Measurements from ENCODE around the gene ARMH4. TPM values are rescaled to one million over a fixed set of nuclear protein-coding genes. Genes with fewer than 3 reads are reported as not detected.

ARMH4 gene
- total RNA-seq, 5 donors from 2014 or later (not counting 1 experiment from before 2014, with no cell fraction given): not detected

- 100% methylated on average over 1 of the region's 1 CpG for WGBS (ENCODE audit: insufficient coverage)
- H3K9me3 Mint-ChIP-seq: peaks cover 0 to 4% (median 0%) of the 10 kb centered on the region in 3 donors
These were observed 125.0 kb downstream of the ARMH4 start for GRCh38 chr14:58026967-58027366.

GRCh38 chr14:58026219-58026618 is 125.8 kb downstream of the ARMH4 start:
- Mint-ChIP-seq H3K27me3 (peaks cover 6 to 14% of the 10 kb centered on the region in 2 donors), H3K9me3 (no peaks in the 10 kb centered on the region), H3K36me3 (no peaks in the 10 kb centered on the region), H3K27ac (no peak overlapping the region), H3K4me1 (no peaks in the 10 kb centered on the region), H3K4me3 (no peak overlapping the region)
- no CpG with 5 or more reads among the region's 1 CpG for WGBS (ENCODE audit: insufficient coverage)
- CTCF ChIA-PET: no interaction called here
- Histone ChIP-seq H3K9me3 (no peaks in the 10 kb centered on the region), H3K27ac (ENCODE audit: low read length) (no peak overlapping the region), H3K27me3 (replicated peaks in 1 of 2; ENCODE audit: control insufficient read depth in 2 of 2, extremely low read depth in 1 of 2, insufficient read depth in 2 of 2, low read length in 1 of 2) (peaks cover 0 to 3% of the 10 kb centered on the region in 2 experiments), H3K36me3 (ENCODE audit: control insufficient read depth in 2 of 2, extremely low read depth in 1 of 2, insufficient read depth in 1 of 2, low read length in 1 of 2) (no peaks in the 10 kb centered on the region), H3K4me3 (ENCODE audit: control insufficient read depth in 1 of 2, extremely low read depth in 1 of 2, low read length in 1 of 2) (no peak overlapping the region), H3K4me1 (ENCODE audit: control insufficient read depth in 1 of 2, extremely low read depth in 1 of 2, insufficient read depth in 2 of 2, low read length in 2 of 2) (no peaks in the 10 kb centered on the region)
- no peak for DNase-seq
- POLR2A ChIA-PET: no interaction called here
- ATAC-seq (replicated peaks in 1 of 4): no peak

More at GRCh38 chr14:58026967-58027366, 125.0 kb downstream of the ARMH4 start:
- DNase-seq: no peak
- no peaks in the 10 kb centered on the region for H3K36me3 ChIP-seq (ENCODE audit: control insufficient read depth in 2 of 2, extremely low read depth in 1 of 2, insufficient read depth in 1 of 2, low read length in 1 of 2)
- H3K4me1 ChIP-seq (ENCODE audit: control insufficient read depth in 1 of 2, extremely low read depth in 1 of 2, insufficient read depth in 2 of 2, low read length in 2 of 2): no peaks in the 10 kb centered on the region
- no peaks in the 10 kb centered on the region for H3K4me1 Mint-ChIP-seq
- peaks cover 8 to 17% of the 10 kb centered on the region in 2 donors for H3K27me3 Mint-ChIP-seq
- ChIA-PET POLR2A (no interaction called here), CTCF (no interaction called here)
- no peak for ATAC-seq (replicated peaks in 1 of 4)
- H3K4me3 ChIP-seq (ENCODE audit: control insufficient read depth in 1 of 2, extremely low read depth in 1 of 2, low read length in 1 of 2): no peak overlapping the region
- no peak overlapping the region for H3K27ac Mint-ChIP-seq
- H3K27me3 ChIP-seq (replicated peaks in 1 of 2; ENCODE audit: control insufficient read depth in 2 of 2, extremely low read depth in 1 of 2, insufficient read depth in 2 of 2, low read length in 1 of 2): peaks cover 0 to 3% of the 10 kb centered on the region in 2 experiments
- no peak overlapping the region for H3K4me3 Mint-ChIP-seq
- H3K9me3 ChIP-seq: no peaks in the 10 kb centered on the region
- no peak overlapping the region for H3K27ac ChIP-seq (ENCODE audit: low read length)
- no peaks in the 10 kb centered on the region for H3K36me3 Mint-ChIP-seq

DNA sequence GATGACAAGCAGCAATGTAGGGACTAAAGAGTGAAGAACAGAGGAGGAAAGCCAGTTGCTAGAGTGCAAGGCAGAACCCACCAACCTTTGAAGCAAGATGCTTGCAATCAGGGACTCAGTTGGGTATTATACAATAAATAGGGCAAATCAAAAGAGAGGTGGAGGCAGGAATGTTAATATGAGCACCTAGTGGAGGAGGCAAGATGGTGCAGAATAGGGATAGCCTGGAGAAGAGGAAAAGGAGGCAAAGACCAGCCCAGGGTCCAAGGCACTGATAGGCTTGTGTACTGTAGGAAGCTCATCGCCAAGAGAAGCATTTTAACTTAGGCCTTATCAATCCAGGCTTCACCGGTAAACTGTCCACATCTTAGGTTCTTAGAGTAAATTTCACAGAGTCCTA is 137.2 kb downstream of the ARMH4 start:
- Histone ChIP-seq H3K9me3 (no peaks in the 10 kb centered on the region), H3K4me1 (ENCODE audit: control insufficient read depth in 1 of 2, extremely low read depth in 1 of 2, insufficient read depth in 2 of 2, low read length in 2 of 2) (no peaks in the 10 kb centered on the region), H3K27me3 (replicated peaks in 1 of 2; ENCODE audit: control insufficient read depth in 2 of 2, extremely low read depth in 1 of 2, insufficient read depth in 2 of 2, low read length in 1 of 2) (no peaks in the 10 kb centered on the region), H3K27ac (ENCODE audit: low read length) (no peak overlapping the region), H3K36me3 (ENCODE audit: control insufficient read depth in 2 of 2, extremely low read depth in 1 of 2, insufficient read depth in 1 of 2, low read length in 1 of 2) (no peaks in the 10 kb centered on the region), H3K4me3 (ENCODE audit: control insufficient read depth in 1 of 2, extremely low read depth in 1 of 2, low read length in 1 of 2) (no peak overlapping the region)
- H3K4me3 Mint-ChIP-seq: no peak overlapping the region
- peaks cover 0 to 8% (median 0%) of the 10 kb centered on the region in 3 donors for H3K9me3 Mint-ChIP-seq
- ChIA-PET POLR2A (no interaction called here), CTCF (no interaction called here)
- peaks cover 0 to 10% of the 10 kb centered on the region in 2 donors for H3K27me3 Mint-ChIP-seq
- H3K27ac Mint-ChIP-seq: no peak overlapping the region
- H3K36me3 Mint-ChIP-seq: no peaks in the 10 kb centered on the region
- DNase-seq: no peak
- no peaks in the 10 kb centered on the region for H3K4me1 Mint-ChIP-seq
- ATAC-seq (replicated peaks in 1 of 4): no peak
- WGBS (ENCODE audit: insufficient coverage): no CpG with 5 or more reads among the region's 2 CpGs

DNA sequence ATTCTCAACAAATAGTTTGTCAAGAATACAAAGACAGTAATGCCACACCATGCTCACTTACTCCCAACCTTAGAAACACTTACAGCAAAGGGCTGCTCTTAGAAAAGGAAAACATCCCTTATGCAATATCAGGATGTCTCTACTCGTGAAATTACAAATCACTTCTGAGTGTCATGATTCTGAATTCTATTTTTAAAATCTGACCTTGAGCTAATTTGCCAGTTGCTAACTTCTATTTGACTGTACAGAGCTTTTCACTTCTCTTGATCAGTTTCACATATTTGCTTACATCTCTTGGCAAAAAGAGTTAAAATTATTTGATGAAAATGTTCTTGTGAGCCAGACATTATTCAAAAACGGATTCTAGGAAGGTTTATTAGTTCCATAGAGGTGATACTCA is 149.4 kb downstream of the ARMH4 start:
- Mint-ChIP-seq H3K27ac (no peak overlapping the region), H3K27me3 (peaks cover 7 to 20% of the 10 kb centered on the region in 2 donors), H3K4me3 (no peak overlapping the region), H3K9me3 (no peaks in the 10 kb centered on the region), H3K4me1 (no peaks in the 10 kb centered on the region), H3K36me3 (no peaks in the 10 kb centered on the region)
- Histone ChIP-seq H3K36me3 (ENCODE audit: control insufficient read depth in 2 of 2, extremely low read depth in 1 of 2, insufficient read depth in 1 of 2, low read length in 1 of 2) (no peaks in the 10 kb centered on the region), H3K27ac (ENCODE audit: low read length) (no peak overlapping the region), H3K9me3 (no peaks in the 10 kb centered on the region), H3K27me3 (replicated peaks in 1 of 2; ENCODE audit: control insufficient read depth in 2 of 2, extremely low read depth in 1 of 2, insufficient read depth in 2 of 2, low read length in 1 of 2) (no peaks in the 10 kb centered on the region), H3K4me1 (ENCODE audit: control insufficient read depth in 1 of 2, extremely low read depth in 1 of 2, insufficient read depth in 2 of 2, low read length in 2 of 2) (no peaks in the 10 kb centered on the region), H3K4me3 (ENCODE audit: control insufficient read depth in 1 of 2, extremely low read depth in 1 of 2, low read length in 1 of 2) (no peak overlapping the region)
- CTCF ChIA-PET: no interaction called here
- no peak for DNase-seq
- ATAC-seq (replicated peaks in 1 of 4): no peak
- POLR2A ChIA-PET: no interaction called here
- WGBS (ENCODE audit: insufficient coverage): 48% methylated on average over 2 of the region's 2 CpGs

GRCh38 chr14:57999979-58000378 is 152.0 kb downstream of the ARMH4 start:
- ChIA-PET CTCF (no interaction called here), POLR2A (no interaction called here)
- Histone ChIP-seq H3K4me1 (ENCODE audit: control insufficient read depth in 1 of 2, extremely low read depth in 1 of 2, insufficient read depth in 2 of 2, low read length in 2 of 2) (no peaks in the 10 kb centered on the region), H3K4me3 (ENCODE audit: control insufficient read depth in 1 of 2, extremely low read depth in 1 of 2, low read length in 1 of 2) (no peak overlapping the region), H3K27ac (ENCODE audit: low read length) (no peak overlapping the region), H3K9me3 (no peaks in the 10 kb centered on the region), H3K27me3 (replicated peaks in 1 of 2; ENCODE audit: control insufficient read depth in 2 of 2, extremely low read depth in 1 of 2, insufficient read depth in 2 of 2, low read length in 1 of 2) (no peaks in the 10 kb centered on the region), H3K36me3 (ENCODE audit: control insufficient read depth in 2 of 2, extremely low read depth in 1 of 2, insufficient read depth in 1 of 2, low read length in 1 of 2) (no peaks in the 10 kb centered on the region)
- no peak for DNase-seq
- ATAC-seq (replicated peaks in 1 of 4): no peak
- Mint-ChIP-seq H3K27me3 (peaks cover 9 to 22% of the 10 kb centered on the region in 2 donors), H3K4me3 (no peak overlapping the region), H3K4me1 (no peaks in the 10 kb centered on the region), H3K36me3 (no peaks in the 10 kb centered on the region), H3K9me3 (no peaks in the 10 kb centered on the region), H3K27ac (no peak overlapping the region)
- no CpG with 5 or more reads among the region's 1 CpG for WGBS (ENCODE audit: insufficient coverage)

- Histone ChIP-seq H3K4me1 (ENCODE audit: control insufficient read depth in 1 of 2, extremely low read depth in 1 of 2, insufficient read depth in 2 of 2, low read length in 2 of 2) (no peaks in the 10 kb centered on the region), H3K36me3 (ENCODE audit: control insufficient read depth in 2 of 2, extremely low read depth in 1 of 2, insufficient read depth in 1 of 2, low read length in 1 of 2) (no peaks in the 10 kb centered on the region), H3K27me3 (replicated peaks in 1 of 2; ENCODE audit: control insufficient read depth in 2 of 2, extremely low read depth in 1 of 2, insufficient read depth in 2 of 2, low read length in 1 of 2) (no peaks in the 10 kb centered on the region), H3K9me3 (no peaks in the 10 kb centered on the region), H3K4me3 (ENCODE audit: control insufficient read depth in 1 of 2, extremely low read depth in 1 of 2, low read length in 1 of 2) (no peak overlapping the region), H3K27ac (ENCODE audit: low read length) (no peak overlapping the region)
- DNase-seq: no peak
- CTCF ChIA-PET: no interaction called here
- H3K36me3 Mint-ChIP-seq: no peaks in the 10 kb centered on the region
- no peak overlapping the region for H3K4me3 Mint-ChIP-seq
- ATAC-seq (replicated peaks in 1 of 4): no peak
- peaks cover 9 to 22% of the 10 kb centered on the region in 2 donors for H3K27me3 Mint-ChIP-seq
- H3K27ac Mint-ChIP-seq: no peak overlapping the region
- POLR2A ChIA-PET: no interaction called here
- H3K4me1 Mint-ChIP-seq: no peaks in the 10 kb centered on the region
- WGBS (ENCODE audit: insufficient coverage): 90% methylated on average over 2 of the region's 2 CpGs
- no peaks in the 10 kb centered on the region for H3K9me3 Mint-ChIP-seq
These were observed 152.5 kb downstream of the ARMH4 start for GRCh38 chr14:57999471-57999870.

- Mint-ChIP-seq H3K4me1 (no peaks in the 10 kb centered on the region), H3K9me3 (no peaks in the 10 kb centered on the region), H3K4me3 (no peak overlapping the region), H3K27me3 (peaks cover 9 to 22% of the 10 kb centered on the region in 2 donors), H3K27ac (no peak overlapping the region), H3K36me3 (no peaks in the 10 kb centered on the region)
- no peak for ATAC-seq (replicated peaks in 1 of 4)
- POLR2A ChIA-PET: no interaction called here
- Histone ChIP-seq H3K27ac (ENCODE audit: low read length) (no peak overlapping the region), H3K9me3 (no peaks in the 10 kb centered on the region), H3K4me3 (ENCODE audit: control insufficient read depth in 1 of 2, extremely low read depth in 1 of 2, low read length in 1 of 2) (no peak overlapping the region), H3K27me3 (replicated peaks in 1 of 2; ENCODE audit: control insufficient read depth in 2 of 2, extremely low read depth in 1 of 2, insufficient read depth in 2 of 2, low read length in 1 of 2) (no peaks in the 10 kb centered on the region), H3K4me1 (ENCODE audit: control insufficient read depth in 1 of 2, extremely low read depth in 1 of 2, insufficient read depth in 2 of 2, low read length in 2 of 2) (no peaks in the 10 kb centered on the region), H3K36me3 (ENCODE audit: control insufficient read depth in 2 of 2, extremely low read depth in 1 of 2, insufficient read depth in 1 of 2, low read length in 1 of 2) (no peaks in the 10 kb centered on the region)
- CTCF ChIA-PET: no interaction called here
- no peak for DNase-seq
- WGBS (ENCODE audit: insufficient coverage): no CpG with 5 or more reads among the region's 1 CpG
These were observed 153.2 kb downstream of the ARMH4 start for GRCh38 chr14:57998766-57999165.

Data from T-cell (primary cell).